Hematopoietic multipotent progenitor cell treated with erythropoietin and hydrocortisone succinate and interleukin-3 and kit ligand, for 8 days (in vitro differentiated cells): ENCODE data around the gene B9D1.

Source experiments
- DNase-seq: peaks from one replicate; pipeline ENCODE4 v3.0.0-alpha.2; 2015

The B9D1 gene

DNA sequence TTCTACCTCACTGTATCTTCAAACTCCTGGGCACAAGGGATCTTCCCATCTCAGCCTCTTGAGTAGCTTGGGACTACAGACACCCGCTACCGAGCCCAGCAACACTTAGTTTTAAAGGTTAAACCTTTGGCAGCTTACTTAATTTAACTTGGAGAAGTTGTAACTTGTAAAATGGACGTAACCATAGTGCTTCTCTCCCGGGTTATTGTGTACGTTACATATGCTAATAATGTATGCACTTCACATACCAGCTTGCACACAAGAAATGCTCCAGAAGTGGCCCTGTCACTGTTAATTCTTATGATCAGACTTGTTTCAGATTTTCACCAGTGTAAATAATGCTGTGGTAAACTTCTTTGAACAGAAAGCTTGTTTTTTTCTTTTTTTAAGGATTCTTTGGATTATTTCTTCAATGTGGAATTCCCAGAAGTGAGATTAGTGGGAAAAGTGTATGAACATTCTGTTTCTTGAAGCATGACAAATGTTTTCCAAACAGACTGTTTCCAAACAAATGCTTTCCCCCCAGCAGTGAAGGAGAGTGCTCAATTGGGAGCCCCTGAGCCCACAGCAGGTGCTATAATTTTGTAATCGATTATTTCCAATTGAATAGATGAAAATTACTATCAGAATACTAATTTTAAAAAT is 63.8 kb downstream of the B9D1 start:
- no peak for DNase-seq

DNA sequence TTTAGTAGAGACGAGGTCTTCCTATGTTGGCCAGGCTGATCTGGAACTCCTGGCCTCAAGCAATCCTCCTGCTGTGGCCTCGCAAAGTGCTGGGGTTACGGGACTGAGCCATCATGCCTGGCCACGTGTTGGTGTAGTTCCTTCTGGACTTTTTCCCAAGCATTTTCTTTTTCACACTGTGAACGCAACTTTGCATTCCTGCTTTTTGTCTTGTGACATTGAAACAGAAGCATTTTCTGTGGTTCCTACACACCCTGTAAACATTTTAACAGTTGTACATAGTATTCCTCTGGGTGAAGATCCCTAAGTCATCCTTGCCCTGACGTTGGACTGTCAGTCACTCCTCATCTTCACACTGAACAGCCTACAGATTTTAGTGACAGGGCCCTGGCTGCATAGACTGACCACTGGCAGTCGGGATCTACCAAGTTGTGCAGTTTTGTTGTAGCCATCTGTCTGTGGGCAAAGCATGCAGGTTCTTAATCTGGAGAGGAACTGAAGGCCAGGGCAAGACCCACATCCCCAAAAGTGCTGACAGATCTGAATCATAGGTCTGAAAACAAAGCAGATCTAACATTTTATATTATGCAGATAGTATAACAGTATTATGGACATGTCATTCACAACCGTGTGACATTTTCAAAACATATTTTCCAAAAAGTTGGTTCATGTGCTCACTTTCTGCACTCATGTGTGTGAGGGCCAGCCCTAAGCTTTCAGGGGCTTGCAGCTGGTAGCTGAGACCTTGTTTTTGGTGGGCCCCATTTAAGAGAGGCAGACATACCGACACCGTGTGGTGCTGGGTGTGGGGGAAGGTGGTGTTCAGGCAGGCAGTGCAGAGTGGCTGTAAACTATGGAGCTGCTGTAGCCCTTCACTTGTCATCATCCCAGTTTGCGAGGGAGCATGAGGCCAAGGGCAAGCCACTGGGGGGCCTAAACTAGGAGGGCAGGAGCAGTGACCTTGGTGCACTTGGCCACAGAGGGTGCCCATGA is 65.4 kb downstream of the B9D1 start:
- DNase-seq = no peak

DNA sequence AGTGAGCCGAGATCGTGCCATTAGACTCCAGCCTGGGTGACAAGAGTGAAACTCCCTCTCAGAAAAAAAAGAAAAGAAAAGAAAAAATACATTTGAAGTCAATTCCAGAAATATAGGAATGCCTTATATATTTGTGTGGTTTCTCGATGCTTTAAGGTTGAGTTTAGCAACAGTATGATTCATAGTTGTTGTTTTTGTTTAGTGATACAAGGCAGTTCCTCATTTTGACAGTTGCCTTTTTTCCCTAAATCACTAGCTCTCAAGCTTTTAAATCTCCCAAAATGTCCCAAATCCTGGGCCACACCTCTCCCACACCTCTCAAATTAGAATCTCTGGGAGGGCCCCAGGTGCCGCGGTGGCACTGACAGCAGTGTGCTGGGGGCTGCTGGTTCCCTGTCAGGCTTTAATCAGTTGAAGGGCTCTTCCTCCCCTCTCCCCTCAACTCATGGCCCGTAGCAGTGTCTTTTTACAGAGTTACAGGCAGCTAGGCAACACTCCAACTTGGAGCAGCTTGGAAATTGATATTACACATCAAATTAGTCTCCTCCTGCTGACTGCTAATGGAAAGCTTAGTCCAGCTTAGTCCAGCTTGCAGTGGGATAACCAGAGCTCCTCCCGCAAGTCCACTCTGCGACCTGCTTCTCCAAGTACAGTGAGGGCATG is 66.9 kb downstream of the B9D1 start:
- no peak for DNase-seq

DNA sequence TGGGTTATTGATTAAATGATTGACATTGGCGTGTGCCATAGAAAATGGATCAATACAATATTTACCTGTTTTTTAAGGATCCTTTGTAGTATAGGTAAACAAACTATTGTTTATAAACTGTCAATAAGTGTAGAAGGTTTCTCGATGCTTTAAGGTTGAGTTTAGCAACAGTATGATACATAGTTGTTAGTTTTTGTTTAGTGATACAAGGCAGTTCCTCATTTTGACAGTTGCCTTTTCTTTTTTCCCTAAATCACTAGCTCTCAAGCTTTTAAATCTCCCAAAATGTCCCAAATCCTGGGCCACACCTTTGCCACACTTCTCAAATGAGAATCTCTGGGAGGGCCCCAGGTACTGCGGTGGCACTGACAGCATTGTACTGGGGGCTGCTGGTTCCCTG is 68.1 kb downstream of the B9D1 start:
- no peak for DNase-seq
